Hematopoietic multipotent progenitor cell treated with erythropoietin and hydrocortisone succinate and interleukin-3 and kit ligand, for 17 days (in vitro differentiated cells): ENCODE measurements around the gene DAAM1.

Source experiments
- DNase-seq: peaks from one replicate; pipeline ENCODE4 v3.0.0-alpha.2; 2015; ENCODE audit warnings: low spot score

DAAM1 gene

DNA sequence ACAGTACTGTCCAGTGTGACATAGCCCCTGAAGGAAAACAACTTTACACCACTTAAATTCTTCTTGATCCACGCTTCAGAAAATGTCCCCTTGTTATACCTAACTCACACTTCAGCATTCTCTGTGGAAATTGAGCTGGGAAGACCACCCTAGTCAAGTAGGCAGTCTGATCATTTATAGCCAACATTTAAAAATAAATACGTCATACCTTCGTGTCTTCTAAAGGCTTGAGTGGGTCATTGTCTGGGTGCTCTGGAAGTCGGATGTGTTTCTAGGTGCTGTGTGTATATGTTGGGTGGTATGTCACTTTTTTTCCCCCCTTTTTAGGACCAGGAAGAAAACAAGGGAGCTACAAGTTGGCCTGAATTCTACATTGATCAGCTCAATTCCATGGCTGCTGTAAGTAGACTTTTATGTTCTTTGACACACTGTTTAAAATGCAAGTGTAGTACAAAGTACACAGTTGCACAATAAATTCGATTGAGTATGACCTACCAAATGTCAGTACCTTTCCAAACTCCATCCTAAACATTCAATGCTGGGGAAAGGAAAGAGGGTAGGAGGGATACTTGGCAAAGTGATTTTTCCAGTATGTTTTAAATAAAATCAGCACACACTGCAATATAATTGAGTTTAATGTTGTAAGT is 126.6 kb downstream of the DAAM1 start:
- no peak for DNase-seq

- no peak for DNase-seq
Measured at GRCh38 chr14:59316151-59316830, 127.8 kb downstream of the DAAM1 start.

DNA sequence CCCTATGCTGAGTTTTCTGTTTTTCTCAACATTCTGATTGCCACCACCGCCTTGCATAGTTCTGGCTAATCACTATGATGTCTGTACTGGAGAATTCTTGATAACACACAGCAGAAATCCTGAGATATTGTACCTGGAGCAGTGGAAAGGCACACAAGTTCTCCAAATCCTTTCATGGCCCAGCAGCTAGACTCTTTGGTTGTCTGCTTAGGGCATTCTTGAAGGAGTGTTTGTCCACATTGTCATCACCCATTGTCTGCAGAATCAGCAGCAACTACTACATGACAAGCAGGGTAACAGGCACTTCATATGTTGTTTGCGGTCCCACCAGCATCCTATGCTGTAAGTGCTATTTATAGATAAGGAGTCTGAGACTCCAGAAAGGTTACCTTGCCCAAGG is 128.9 kb downstream of the DAAM1 start:
- DNase-seq = no peak

DNA sequence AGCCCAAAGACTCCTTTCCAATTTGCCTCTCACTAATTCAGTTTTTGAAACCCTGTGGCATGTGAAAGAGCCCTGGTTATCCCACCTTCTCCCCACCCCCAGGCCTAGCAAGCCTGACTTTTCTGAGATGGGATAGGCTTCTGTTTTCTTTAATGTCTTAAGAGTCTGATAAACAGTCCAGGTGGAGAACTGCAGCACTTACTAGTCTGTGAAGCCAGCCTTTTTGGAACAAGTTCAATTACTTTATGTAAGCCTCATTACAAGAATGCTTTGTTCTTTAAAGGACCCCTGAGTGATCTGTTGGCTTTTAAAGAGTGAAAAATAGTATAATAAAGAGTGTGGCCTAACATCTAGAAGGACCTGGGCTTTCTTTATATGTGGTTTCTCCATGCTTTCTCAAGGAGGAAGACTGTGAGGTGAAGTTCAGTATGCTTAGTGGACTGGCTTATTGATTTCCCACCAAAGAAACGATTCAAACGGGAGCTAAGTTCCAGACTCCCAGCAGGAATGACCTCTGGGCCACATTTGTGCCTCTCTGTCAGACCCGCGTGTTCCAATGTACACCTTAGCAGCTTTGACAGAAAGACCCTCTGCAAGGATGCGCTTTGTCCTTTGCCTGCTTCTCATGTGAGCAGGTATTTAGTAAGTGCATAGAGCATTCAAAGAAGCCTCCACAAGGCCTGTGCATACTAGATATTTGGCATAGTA is 129.5 kb downstream of the DAAM1 start:
- no peak for DNase-seq

GRCh38 chr14:59318908-59319307 is 130.4 kb downstream of the DAAM1 start:
- DNase-seq = no peak

GRCh38 chr14:59320361-59320760 is 131.9 kb downstream of the DAAM1 start:
- no peak for DNase-seq

DNA sequence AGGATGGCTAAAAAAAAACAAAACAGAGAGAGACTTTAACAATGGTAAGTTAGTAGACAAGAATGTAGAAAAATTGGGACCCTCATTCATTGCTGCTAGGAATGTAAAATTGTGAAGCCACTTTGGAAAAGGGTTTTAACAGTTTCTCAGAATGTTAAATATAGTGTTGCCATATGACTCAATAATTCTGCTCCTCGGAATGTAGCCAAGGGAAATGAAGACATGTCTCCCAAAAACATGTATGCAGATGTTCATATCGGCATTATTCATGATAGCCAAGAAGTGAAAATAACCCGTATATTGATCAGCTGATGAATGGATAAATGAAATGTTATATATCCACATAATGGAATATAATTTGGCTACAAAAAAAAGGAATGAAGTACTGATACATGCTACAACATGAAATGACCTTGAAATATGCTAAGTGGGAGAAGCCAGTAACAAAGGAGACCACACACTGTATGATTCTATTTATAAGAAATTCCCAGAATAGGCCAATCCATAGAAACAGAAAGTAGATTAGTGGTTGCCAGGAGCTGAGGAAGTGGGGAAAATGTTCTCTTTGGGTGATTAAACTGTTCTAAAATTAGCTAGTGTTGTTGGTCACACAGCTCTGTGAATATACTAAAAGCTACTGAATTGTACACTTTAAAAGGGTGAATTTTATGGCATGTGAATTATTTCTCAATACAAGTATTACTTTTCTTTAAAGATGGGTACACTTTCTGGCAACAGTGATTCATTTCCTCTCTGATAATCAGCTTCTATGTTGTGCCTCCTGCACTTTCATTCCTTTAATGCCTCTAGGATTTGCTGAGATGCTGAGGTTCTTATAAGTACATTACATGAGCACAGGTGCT is 132.5 kb downstream of the DAAM1 start:
- DNase-seq = no peak

DNA sequence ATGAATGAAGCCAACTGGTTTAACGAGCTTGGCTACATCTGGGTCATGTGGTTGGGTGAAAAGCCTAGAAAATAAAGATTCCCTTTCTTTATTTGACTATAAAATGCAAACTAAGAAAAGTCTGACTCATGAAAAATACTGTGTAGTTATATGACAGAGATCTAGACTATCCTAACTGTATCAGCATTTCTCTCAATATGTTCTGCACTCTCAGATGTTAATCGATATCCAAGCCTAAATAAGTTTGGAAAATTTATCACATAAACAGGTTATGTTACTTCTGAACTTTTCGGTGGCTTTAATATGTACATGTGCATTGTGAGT is 133.1 kb downstream of the DAAM1 start:
- no peak for DNase-seq

- no peak for DNase-seq
Measured at GRCh38 chr14:59325906-59326305, 137.4 kb downstream of the DAAM1 start.

DNA sequence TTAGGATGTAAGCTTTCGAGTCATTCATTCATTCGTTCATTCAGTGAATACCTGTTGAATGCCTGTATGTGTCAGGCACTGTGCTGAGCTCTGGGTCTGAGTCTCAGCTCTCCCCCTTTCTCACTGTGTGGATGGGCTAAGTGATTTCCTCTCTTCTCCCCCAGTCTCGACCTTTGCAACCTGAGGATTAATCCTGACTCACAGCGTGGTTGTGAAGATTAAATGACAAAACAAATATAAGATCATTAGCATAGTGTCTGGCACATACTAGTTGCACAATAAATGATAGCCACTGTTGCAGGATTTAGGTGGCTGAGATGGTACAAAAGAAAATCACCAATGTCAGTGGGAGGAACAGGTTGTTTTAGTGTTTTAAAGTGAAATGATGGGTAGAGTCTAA is 140.0 kb downstream of the DAAM1 start:
- DNase-seq = no peak

GRCh38 chr14:59330455-59330854 is 142.0 kb downstream of the DAAM1 start:
- DNase-seq = no peak

DNA sequence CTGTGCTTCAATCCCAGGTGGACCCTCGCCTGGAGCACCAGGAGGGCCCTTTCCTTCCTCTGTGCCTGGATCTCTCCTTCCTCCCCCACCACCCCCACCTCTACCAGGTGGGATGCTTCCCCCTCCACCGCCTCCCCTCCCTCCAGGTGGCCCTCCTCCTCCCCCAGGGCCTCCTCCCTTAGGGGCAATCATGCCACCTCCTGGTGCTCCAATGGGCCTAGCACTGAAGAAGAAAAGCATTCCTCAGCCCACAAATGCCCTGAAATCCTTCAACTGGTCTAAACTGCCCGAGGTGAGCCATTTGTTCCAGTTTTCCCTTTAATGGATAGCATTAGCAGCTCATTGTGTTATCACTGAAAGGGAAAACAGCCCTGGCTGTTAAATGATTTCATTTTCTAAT is 142.8 kb downstream of the DAAM1 start:
- no peak for DNase-seq

DNA sequence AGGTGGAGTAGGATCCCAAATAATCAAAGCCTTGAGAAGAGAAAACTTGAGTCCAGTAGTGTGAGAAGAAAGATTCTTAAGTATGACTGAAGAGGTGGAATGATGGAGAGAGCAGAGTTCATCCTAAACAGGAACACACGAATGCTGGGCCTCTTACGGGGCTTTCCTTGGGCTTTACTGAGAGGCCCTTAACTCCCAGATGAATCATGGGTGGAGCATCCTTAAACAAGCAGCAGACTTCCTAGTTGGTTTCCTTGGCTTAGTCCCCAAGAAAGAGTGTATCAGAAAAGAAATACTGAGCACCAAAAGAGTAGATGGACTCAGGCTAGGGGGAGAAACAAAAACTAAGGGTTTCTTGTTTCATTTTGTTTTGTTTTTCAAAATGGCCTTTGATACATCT is 144.3 kb downstream of the DAAM1 start:
- no peak for DNase-seq

- DNase-seq = no peak
Measured at GRCh38 chr14:59333235-59333634, 144.8 kb downstream of the DAAM1 start.

DNA sequence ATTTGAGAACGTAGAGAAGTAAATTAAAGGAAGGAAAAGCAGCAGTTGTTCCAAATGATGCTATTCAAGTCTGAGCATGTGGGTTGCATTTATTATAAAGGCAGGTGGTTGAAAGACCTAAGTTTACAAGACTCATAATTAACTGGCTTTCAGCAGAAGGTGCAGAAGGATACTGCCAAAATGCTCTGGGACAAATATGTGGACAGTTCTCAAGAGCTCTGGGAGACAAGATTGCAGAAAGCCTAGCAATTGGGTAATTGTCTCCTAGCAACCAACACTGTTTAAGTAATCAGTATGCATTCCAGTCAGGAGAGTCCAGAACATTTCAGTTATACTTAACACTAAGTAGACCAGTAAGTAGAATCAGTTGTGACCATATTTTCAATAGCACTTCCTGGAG is 145.2 kb downstream of the DAAM1 start:
- DNase-seq = no peak

GRCh38 chr14:59334253-59334652 is 145.8 kb downstream of the DAAM1 start:
- no peak for DNase-seq

DNA sequence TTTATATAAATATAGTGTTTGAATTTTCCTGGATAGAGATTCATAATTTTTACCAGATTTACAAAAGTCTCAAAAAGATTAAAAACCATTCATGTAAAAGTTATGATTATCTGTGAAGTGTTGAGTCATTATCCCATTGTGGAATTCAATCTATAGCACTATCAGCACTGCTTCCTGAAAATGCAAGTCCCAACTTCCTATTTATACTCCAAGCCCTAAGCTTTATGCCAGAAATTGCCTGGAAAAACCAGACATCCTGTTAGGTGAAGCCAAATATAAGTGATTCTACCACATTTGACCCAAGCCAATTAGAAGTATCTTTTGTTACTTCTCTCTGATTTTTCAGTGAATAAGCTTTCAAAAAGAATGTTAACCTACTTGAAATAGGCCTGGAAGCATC is 147.6 kb downstream of the DAAM1 start:
- no peak for DNase-seq

DNA sequence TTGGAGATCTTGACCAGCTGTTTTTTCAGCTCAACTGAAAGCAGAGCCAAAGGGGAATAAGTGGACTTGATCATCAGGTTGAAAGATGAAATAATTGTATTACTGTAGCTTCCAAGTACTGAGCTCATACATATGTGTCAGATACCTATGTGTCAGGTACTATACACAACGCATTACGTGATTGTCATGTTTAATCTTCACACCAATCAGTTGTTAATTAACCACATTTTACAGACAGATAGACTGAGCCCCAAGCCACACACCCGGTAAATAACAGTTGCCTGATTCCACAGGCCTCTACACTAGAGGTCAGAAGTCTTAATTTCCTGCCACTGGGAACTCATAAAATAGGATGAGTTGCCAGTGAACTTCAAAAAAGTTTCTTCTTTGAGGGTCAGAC is 148.2 kb downstream of the DAAM1 start:
- DNase-seq = no peak

DNA sequence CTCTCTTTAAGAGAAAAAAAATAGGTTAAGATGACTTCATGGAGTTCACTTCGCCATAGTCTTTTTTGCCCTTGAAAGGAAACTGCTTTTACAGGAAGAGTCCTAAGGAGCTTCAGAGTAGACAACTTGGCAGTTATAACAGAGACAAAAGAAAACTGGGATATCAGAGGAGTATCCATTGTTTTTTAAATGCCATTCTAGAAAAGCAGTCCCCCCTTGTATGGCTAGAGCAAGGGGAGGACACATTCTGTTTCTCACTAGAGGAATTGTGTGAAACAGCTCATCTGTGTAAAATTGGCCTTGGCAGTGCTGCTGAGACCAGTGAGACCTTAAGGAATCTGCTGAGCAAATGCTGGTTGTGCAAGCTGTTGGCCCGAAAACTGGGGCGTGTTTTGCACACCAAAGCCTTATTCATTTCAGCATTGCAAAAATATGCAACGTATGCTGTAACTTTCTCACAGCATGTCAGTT is 148.7 kb downstream of the DAAM1 start:
- DNase-seq = no peak

DNA sequence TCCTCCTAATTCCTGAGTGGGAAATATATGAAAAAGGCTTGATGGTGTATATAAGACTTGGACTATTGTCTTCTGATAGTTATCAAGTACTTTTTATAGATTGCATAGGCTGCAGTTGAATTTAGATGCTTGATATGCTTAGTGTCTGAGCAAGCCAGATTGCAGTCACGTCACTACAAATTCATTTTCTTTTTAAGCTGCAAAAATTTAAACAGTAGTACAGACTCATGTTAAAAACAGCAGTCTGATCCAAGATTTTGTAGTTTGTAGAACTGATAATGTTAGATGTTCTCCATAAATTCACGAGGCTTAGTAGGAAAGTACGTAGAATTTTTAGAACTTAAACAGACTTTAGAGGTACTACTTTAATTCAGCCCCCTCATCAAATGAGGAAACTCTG is 150.3 kb downstream of the DAAM1 start:
- DNase-seq = no peak

DNA sequence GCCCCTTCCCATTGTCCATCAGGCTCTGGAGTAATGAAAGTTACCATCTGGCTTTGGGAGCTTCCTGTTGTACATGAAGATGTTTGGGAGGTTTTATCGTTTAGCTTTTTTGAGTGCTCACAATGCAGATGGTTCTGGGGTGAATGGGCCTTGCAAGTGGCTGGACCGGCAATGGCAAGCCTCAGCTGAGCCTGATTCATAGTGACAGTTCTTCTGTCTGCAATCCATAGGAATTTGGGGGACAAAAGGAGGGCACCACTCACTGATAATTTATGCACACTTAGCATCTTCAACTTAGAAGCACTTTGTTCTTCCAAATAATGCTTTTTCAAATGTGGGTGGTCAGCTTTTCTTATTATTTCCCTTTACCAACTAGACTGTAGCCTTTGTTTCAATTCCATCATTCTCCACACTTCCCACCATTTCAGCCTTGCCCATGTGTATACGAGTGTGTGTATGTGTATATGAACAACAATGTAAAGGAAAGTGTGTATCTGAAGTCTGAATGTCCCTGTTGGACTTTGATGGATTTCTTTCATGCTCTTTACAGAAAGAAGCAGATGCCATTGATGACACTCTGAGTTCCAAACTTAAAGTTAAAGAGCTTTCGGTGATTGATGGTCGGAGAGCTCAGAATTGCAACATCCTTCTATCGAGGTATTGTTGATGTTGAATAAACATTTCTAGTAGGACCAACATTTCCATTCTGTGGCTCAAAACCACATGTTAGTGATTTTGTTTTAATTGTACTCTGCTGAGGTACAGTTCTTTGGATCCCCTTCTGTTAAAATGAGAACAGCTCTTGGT is 151.3 kb downstream of the DAAM1 start:
- DNase-seq = no peak
